AG10803 (cell line): ENCODE results near the gene MGST2.

Experiments
- DNase-seq: peaks from one replicate; pipeline ENCODE4 v3.0.0; 2010; ENCODE audit warnings: low read depth
- H3K4me3 ChIP-seq: 2 replicates; pipeline ENCODE4 v1.5.1; 2011; ENCODE audit warnings: mild to moderate bottlenecking, low read length, control low read depth
- TF ChIP-seq, protein P1 (sequence below): conservative IDR thresholded peaks from 2 replicates; pipeline ENCODE4 v1.5.1; 2011; ENCODE audit warnings: mild to moderate bottlenecking, low read length, control low read depth, inconsistent platforms

The MGST2 gene

DNA sequence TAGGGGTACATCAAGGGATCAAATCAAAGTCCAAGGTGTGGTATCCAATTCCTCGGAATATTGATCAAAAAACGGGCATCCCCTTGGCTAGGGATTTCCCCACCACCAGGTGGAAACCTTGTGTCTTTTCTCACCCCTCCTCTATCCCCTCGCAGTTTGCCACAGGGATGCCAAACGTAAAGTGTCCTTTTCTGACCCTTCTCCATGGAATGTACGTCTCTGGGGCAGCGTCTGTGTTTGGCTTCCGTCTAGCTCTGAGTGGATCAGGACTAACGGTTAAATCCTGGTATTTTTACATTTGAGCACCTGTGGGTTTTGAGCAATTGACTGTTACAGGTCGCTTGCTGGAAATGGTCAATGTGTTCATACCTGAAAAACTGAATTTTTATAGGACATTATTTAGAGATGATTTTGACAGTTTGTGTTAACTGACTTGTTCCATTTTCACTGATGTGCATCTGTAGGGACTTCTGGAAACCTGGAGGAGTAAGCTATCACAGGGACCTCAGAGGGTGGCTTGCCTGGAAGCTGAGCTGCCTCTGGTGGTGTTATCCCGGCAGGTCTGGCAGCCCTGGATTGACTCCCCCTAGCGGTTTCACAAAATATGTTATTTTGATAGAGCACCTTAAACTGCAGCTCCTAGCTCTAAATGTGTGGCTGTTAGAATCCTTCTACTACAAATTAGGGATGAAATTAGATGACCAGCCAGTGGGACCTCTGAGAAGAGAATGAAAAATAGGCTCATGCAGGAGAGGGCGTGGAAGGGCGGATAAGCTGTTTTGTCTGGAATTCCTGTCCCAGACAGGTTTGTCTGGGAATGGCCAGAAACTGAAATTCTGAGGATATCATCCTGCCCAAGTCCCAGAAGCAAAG, 8.8 kb upstream of the MGST2 start:
- DNase-seq = peak; percentile 72
- no peak overlapping the region for H3K4me3 ChIP-seq

DNA sequence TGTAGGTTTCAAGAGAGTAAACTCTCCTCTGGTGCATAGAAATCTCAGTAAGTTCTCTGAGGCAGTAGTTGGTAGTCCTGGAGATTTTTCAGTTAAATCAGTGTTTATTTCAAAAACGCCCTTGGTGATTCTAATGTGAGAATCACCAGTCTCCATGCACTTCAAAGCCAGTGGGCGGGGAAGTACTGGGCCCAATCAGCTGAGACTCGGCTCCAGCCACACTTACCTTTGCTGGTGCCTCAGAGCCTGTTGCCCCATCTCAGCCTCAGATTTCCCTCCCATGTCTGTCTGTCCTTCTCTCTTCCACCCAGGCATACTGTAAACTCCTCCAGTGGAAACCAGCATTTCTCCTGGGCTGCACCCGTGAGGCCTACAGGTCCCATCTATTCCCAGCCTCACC, 7.4 kb upstream of the MGST2 start:
- TF ChIP-seq, protein P1, sequence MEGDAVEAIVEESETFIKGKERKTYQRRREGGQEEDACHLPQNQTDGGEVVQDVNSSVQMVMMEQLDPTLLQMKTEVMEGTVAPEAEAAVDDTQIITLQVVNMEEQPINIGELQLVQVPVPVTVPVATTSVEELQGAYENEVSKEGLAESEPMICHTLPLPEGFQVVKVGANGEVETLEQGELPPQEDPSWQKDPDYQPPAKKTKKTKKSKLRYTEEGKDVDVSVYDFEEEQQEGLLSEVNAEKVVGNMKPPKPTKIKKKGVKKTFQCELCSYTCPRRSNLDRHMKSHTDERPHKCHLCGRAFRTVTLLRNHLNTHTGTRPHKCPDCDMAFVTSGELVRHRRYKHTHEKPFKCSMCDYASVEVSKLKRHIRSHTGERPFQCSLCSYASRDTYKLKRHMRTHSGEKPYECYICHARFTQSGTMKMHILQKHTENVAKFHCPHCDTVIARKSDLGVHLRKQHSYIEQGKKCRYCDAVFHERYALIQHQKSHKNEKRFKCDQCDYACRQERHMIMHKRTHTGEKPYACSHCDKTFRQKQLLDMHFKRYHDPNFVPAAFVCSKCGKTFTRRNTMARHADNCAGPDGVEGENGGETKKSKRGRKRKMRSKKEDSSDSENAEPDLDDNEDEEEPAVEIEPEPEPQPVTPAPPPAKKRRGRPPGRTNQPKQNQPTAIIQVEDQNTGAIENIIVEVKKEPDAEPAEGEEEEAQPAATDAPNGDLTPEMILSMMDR = no peak
- DNase-seq = no peak
- no peak overlapping the region for H3K4me3 ChIP-seq

More for the DNA sequence above, 8.8 kb upstream of the MGST2 start:
- TF ChIP-seq, protein P1 = peak; percentile 95

DNA sequence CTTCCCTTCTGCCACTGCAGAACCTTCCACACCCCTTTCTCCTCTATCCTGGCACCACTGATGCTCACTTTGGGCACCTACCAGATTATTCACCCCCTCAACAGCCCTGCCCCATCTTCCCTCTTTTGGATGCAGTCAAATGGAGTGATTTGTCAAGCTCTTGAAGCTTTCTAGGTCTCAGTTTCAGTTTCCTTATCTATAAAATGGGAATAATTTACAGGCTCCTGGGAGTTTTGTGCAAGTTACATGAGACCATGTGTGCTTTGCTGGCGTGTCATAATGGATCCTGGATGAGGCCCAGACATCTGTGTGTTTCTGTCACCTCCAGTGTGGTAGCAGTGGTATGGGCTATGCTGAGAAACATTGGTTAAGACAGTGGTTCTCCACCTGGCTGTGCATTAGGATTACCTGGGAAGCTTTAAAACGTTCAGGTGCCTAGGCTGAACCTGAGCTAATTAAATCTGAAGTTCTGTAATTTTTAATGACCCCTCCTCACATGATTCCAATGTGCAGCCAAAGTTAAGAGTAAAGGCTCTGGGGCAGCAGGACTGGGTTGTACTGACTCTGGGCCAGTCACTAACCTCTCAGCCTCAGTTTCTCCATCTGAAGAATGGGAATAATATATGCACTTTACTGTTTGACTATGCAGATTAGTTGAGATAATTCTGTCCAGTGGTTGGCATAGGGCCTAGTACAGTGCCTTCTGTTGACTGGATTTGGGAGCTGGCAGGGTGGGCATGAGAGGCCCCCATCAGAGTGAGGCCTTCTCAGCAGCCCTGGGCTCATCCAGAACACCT, 6.8 kb upstream of the MGST2 start:
- H3K4me3 ChIP-seq = no peak overlapping the region
- TF ChIP-seq, protein P1 = no peak
- DNase-seq = no peak

DNA sequence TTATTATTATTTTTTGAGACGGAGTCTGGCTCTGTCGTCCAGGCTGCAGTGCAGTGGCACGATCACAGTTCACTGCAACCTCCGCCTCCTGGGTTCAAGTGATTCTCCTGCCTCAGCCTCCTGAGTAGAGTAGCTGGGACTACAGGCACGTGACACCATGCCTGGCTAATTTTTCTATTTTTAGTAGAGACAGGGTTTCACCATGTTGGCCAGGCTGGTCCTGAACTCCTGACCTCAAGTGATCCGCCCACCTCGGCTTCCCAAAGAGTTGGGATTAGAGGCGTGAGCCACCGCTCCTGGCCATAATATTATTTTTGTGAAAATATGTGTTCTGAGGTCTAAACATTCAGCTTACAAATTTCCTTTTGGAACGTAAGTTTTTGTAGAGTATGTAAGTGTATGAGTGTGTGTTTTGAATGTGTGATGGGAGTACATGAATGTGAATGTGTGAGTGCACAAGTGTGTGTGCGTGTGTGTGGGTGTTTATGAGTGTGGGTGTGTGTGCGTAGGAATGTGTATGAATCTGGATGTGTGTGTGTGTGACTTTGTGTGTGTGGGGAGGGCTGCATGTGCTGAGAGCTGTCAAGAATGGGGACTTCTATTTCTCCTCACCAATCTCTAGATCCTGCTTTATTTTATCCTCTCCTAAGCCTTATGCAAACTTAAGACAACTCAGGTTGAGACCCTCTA, 5.7 kb upstream of the MGST2 start:
- TF ChIP-seq, protein P1 = no peak
- no peak overlapping the region for H3K4me3 ChIP-seq
- DNase-seq = no peak

DNA sequence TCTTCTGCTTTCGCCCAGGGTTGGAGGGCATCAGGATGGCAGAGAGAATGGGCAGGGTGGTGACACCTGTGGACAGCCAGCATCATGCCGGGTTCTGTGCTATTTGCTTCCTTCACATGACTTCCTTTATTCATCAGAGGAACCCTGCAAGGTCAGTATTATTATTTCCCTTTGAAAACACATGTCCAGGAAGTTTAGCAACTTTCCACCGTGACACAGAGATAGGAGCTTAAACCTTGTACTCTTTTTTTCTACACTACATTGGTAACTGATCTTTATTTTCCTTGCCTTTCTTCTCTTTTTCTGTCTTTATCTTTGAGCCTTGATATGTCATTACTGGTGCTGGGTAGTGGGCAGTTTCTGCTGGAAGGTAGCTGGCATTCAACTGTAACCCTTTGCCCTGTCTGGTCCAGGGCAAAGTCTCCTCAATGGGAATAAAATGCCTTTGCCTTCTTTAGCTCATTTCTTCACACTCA, 5.0 kb upstream of the MGST2 start:
- DNase-seq = no peak
- TF ChIP-seq, protein P1 = no peak
- no peak overlapping the region for H3K4me3 ChIP-seq

DNA sequence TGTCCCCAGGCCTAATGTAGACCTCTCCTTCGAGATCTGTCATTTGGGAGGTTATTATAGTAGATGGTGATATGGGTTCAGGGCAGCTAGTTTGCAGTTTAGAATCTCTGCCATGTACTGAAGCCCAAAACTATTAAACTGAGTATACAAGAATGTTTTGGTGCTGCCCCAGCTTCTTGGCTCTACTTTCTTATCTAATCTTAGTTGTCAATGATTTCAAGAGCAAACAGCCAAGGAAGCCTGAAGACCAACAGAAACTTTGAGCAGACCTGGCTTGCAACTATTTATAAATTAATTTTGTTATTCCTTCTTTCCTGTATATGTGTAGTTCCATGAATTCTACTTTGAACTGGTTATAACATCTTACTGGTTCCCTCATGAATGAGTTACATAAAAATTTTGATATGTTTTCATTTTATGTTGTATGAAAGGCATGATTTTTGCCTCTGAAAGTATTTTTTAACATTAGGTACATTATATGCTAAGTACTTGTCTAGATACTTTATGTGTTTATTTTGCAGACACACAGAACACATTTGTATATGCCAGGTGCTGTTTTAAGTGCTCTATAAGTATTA, 2.0 kb upstream of the MGST2 start:
- no peak overlapping the region for H3K4me3 ChIP-seq
- DNase-seq = no peak
- TF ChIP-seq, protein P1 = no peak
